Endodermal cell (in vitro differentiated cells): ENCODE measurements around the gene PF4V1. TPM values are rescaled to one million over a fixed set of nuclear protein-coding genes. Genes with fewer than 3 reads are reported as not detected.

Source experiments
- DNase-seq: peaks from one replicate; pipeline ENCODE4 v3.0.0-alpha.2; 2017
- H3K27ac ChIP-seq: 2 replicates; pipeline ENCODE4 v1.5.1; 2013; ENCODE audit warnings: mild to moderate bottlenecking, low read depth, low read length, moderate library complexity
- H3K27me3 ChIP-seq: 2 replicates; pipeline ENCODE4 v1.6.1; 2013; ENCODE audit warnings: mild to moderate bottlenecking, low read length, moderate library complexity; ENCODE audit not compliant: insufficient read depth, control insufficient read depth, poor library complexity, severe bottlenecking
- H3K36me3 ChIP-seq: 2 replicates; pipeline ENCODE4 v1.7.0; 2013; ENCODE audit warnings: mild to moderate bottlenecking, low read length, moderate library complexity; ENCODE audit not compliant: control insufficient read depth, insufficient read depth
- H3K4me1 ChIP-seq: one replicate; pipeline ENCODE4 v1.7.0; 2013; ENCODE audit warnings: low read length; ENCODE audit not compliant: control insufficient read depth, insufficient read depth
- H3K4me3 ChIP-seq: 2 replicates; pipeline ENCODE4 v1.5.1; 2013; ENCODE audit warnings: mild to moderate bottlenecking, low read length, moderate library complexity
- H3K9ac ChIP-seq: 2 replicates; pipeline ENCODE4 v1.6.1; 2013; ENCODE audit warnings: mild to moderate bottlenecking, low read length, moderate library complexity; ENCODE audit not compliant: poor library complexity, severe bottlenecking; ENCODE audit errors: extremely low read depth
- H3K9me3 ChIP-seq: 2 replicates; pipeline ENCODE4 v1.6.1; 2013; ENCODE audit warnings: mild to moderate bottlenecking, low read length, moderate library complexity; ENCODE audit not compliant: control insufficient read depth
- H3K27ac Mint-ChIP-seq: 2 replicates; pipeline ENCODE4 v1.8.0; 2020; ENCODE audit warnings: mixed read lengths
- H3K27me3 Mint-ChIP-seq: 2 replicates; pipeline ENCODE4 v1.8.0; 2021; ENCODE audit warnings: mild to moderate bottlenecking, mixed read lengths; ENCODE audit not compliant: insufficient read depth
- H3K36me3 Mint-ChIP-seq: 2 replicates; pipeline ENCODE4 v1.8.0; 2020; ENCODE audit warnings: low read depth, mixed read lengths
- H3K4me1 Mint-ChIP-seq: 2 replicates; pipeline ENCODE4 v1.8.0; 2020; ENCODE audit warnings: mixed read lengths
- H3K4me3 Mint-ChIP-seq: 2 replicates; pipeline ENCODE4 v1.8.0; 2020; ENCODE audit warnings: mild to moderate bottlenecking, moderate library complexity, mixed read lengths
- H3K9me3 Mint-ChIP-seq: 2 replicates; pipeline ENCODE4 v1.8.0; 2020; ENCODE audit warnings: mild to moderate bottlenecking, mixed read lengths
- WGBS, 2 experiments: methylation state at CpG; one replicate each; pipeline versions ENCODE4 v1.1.5 to v1.1.7; 2013; ENCODE audit warnings: missing lambda C conversion rate in 2 of 2, mixed read lengths in 1 of 2; ENCODE audit not compliant: insufficient coverage in 1 of 2, insufficient read length in 1 of 2; 5-methylcytosine and 5-hydroxymethylcytosine counted together
- total RNA-seq, 2 donors: library from RNA; stranded (reverse); fragmentation: NEBNext Ultra II Directional in 1 of 2; extraction: Animal tissue kit (Norgen Biotek cat#: 25700) in 1 of 2; gene quantifications; 2 replicates in 1 of 2; 3 replicates in 1 of 2; pipeline ENCODE4 v1.2.1, GENCODE V29; 2021
- TF ChIP-seq, protein P1 (sequence below): fragments of 200-600 bp; sonication (generic); conservative IDR thresholded peaks from 2 replicates; pipeline ENCODE4 v1.5.0; 2021; ENCODE audit warnings: antibody characterized with exemption, mild to moderate bottlenecking

The PF4V1 gene
- total RNA-seq, 2 donors from 2014 or later: not detected

- no peaks in the 10 kb centered on the region for H3K4me1 ChIP-seq
- 93 to 96% methylated on average over 3 of the region's 3 CpGs for WGBS, 2 experiments
- no peak overlapping the region for H3K27ac Mint-ChIP-seq
Observed at GRCh38 chr4:73892966-73893365, 39.9 kb downstream of the PF4V1 start.

DNA sequence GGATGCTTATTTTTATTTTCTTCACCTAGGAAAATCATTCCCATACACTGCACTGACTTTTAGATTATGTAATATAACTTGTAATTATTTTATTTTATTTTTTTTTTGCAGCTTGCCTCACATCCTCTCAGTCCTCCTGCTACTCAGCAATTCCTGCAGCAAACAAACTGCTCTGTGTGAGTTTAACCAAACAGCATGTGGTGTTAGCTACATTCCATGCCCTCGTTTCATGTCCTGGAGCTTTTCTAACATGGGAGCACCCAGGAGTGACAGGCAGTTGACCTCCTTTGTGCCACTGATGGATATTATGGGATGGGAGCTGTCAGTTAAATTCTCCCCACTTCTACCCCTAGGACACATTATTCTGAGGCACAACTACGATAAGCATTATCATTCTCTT is 40.9 kb downstream of the PF4V1 start:
- 73% methylated on average over 2 of the region's 2 CpGs; no CpG with 5 or more reads in 1 of the 2 experiments for WGBS, 2 experiments
- no peaks in the 10 kb centered on the region for H3K9me3 ChIP-seq
- H3K27ac ChIP-seq: no peak overlapping the region
- H3K4me3 ChIP-seq: no peak overlapping the region
- TF ChIP-seq, protein P1, sequence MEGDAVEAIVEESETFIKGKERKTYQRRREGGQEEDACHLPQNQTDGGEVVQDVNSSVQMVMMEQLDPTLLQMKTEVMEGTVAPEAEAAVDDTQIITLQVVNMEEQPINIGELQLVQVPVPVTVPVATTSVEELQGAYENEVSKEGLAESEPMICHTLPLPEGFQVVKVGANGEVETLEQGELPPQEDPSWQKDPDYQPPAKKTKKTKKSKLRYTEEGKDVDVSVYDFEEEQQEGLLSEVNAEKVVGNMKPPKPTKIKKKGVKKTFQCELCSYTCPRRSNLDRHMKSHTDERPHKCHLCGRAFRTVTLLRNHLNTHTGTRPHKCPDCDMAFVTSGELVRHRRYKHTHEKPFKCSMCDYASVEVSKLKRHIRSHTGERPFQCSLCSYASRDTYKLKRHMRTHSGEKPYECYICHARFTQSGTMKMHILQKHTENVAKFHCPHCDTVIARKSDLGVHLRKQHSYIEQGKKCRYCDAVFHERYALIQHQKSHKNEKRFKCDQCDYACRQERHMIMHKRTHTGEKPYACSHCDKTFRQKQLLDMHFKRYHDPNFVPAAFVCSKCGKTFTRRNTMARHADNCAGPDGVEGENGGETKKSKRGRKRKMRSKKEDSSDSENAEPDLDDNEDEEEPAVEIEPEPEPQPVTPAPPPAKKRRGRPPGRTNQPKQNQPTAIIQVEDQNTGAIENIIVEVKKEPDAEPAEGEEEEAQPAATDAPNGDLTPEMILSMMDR: no peak
- no peaks in the 10 kb centered on the region for H3K27me3 ChIP-seq
- no peak overlapping the region for H3K27ac Mint-ChIP-seq
- no peaks in the 10 kb centered on the region for H3K36me3 ChIP-seq
- no peak overlapping the region for H3K9ac ChIP-seq
- H3K4me1 ChIP-seq: no peaks in the 10 kb centered on the region
- H3K9me3 Mint-ChIP-seq: no peaks in the 10 kb centered on the region
- no peaks in the 10 kb centered on the region for H3K27me3 Mint-ChIP-seq
- no peak overlapping the region for H3K4me3 Mint-ChIP-seq
- no peak for DNase-seq
- H3K36me3 Mint-ChIP-seq: no peaks in the 10 kb centered on the region
- H3K4me1 Mint-ChIP-seq: peaks cover 5% of the 10 kb centered on the region

More at GRCh38 chr4:73892966-73893365, 39.9 kb downstream of the PF4V1 start:
- Mint-ChIP-seq H3K4me1 (peaks cover 5% of the 10 kb centered on the region), H3K27me3 (no peaks in the 10 kb centered on the region), H3K4me3 (no peak overlapping the region), H3K9me3 (no peaks in the 10 kb centered on the region), H3K36me3 (no peaks in the 10 kb centered on the region)
- no peak overlapping the region for H3K27ac ChIP-seq
- no peak overlapping the region for H3K9ac ChIP-seq
- no peak overlapping the region for H3K4me3 ChIP-seq
- TF ChIP-seq, protein P1: no peak
- no peaks in the 10 kb centered on the region for H3K27me3 ChIP-seq
- no peak for DNase-seq
- H3K36me3 ChIP-seq: no peaks in the 10 kb centered on the region
- no peaks in the 10 kb centered on the region for H3K9me3 ChIP-seq

DNA sequence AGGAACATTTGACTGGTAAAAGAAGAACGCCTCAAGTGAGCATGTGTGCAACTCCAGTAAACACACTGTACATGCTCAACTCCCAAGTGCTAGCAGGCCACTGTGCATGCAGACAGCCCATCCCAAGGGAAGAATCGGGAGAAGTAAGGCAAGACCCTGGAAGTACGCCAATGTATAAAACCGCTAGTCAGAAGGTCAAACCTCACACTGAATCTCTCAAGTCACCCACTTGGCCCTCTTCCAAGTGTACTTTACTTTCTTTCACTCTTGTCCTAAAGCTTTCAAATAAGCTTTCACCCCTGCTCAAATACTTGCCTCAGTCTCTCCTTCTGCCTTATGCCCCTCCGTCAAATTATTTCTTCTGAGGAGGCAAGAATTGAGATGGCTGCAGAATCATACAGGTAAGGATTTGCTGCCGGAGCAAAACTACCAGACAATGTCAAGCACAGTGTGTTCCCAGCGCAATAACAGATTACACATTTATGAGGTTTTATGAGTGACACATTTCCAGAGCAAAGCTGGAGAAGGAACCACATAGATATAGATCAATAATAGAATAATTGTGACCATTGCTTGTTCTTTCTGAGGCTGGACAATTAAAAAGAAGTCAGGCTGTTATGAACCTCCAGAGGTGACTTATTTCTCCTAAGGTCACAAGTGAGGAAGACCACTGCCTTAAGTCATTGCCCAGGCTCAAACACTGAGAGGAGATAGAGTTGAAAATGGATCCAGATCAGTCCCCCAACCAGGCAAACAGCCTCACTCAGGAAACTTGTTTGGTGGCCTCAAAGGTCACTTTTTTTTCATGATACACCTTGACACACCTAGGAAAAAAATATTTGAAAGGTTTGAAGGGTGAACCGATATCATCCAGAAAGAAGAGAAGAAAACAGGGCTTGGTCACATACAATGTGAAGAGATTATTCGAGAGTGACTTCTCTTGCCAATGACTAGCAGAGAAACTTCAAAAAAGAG is 42.4 kb downstream of the PF4V1 start:
- no peak overlapping the region for H3K27ac ChIP-seq
- no peak overlapping the region for H3K4me3 ChIP-seq
- no peak for DNase-seq
- no peaks in the 10 kb centered on the region for H3K36me3 ChIP-seq
- TF ChIP-seq, protein P1: no peak
- Mint-ChIP-seq H3K27me3 (no peaks in the 10 kb centered on the region), H3K36me3 (no peaks in the 10 kb centered on the region), H3K9me3 (no peaks in the 10 kb centered on the region), H3K27ac (no peak overlapping the region), H3K4me1 (peaks cover 5% of the 10 kb centered on the region), H3K4me3 (no peak overlapping the region)
- no peaks in the 10 kb centered on the region for H3K4me1 ChIP-seq
- H3K27me3 ChIP-seq: no peaks in the 10 kb centered on the region
- WGBS, 2 experiments: 92 to 100% methylated on average over 5 to 9 of the region's 9 CpGs
- no peaks in the 10 kb centered on the region for H3K9me3 ChIP-seq
- no peak overlapping the region for H3K9ac ChIP-seq
